Endothelial cell of umbilical vein (primary cell): ENCODE data around the gene FBXW10B.

Experiments used
- EZH2 ChIP-seq: IDR thresholded peaks from 2 replicates; pipeline ENCODE4 v1.6.1; 2012; ENCODE audit warnings: borderline replicate concordance, low read depth, mild to moderate bottlenecking, moderate library complexity, low read length, inconsistent platforms; ENCODE audit not compliant: severe bottlenecking
- POLR2A ChIP-seq: IDR thresholded peaks from 2 replicates; pipeline ENCODE4 v1.6.1; 2012; ENCODE audit warnings: low read depth, mild to moderate bottlenecking, control low read depth, low read length
- TF ChIP-seq, protein P1 (sequence below), 2 donors: IDR thresholded peaks; 1 replicate in 1 of 2; 2 replicates in 1 of 2; pipeline ENCODE4 v1.5.1; 2011; ENCODE audit warnings: low read length in 2 of 2, mild to moderate bottlenecking in 2 of 2, moderate library complexity in 2 of 2, control low read depth in 1 of 2, inconsistent platforms in 1 of 2, low read depth in 1 of 2; ENCODE audit not compliant: insufficient read depth in 1 of 2; ENCODE audit errors: extremely low read depth in 1 of 2

DNA sequence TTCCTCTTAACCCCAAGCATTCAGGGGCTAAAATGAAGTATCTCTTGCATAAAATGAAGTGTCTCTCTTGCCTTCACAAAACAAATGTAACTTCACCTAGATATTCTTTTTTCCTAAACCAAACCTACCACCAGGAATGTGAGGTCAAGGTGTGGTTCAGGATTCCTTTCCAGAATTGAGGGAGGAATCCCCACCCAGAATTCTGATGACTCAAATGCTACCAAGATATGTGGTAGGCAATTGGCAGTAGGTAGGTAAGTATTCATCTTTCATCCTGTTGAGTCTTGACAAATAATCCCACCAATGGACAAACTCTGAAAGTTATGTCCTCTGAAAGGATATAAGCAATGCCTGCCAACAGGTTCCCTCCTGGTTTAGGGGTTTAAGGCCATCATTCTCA lies 38.4 kb upstream of the FBXW10B start:
- TF ChIP-seq, protein P1, sequence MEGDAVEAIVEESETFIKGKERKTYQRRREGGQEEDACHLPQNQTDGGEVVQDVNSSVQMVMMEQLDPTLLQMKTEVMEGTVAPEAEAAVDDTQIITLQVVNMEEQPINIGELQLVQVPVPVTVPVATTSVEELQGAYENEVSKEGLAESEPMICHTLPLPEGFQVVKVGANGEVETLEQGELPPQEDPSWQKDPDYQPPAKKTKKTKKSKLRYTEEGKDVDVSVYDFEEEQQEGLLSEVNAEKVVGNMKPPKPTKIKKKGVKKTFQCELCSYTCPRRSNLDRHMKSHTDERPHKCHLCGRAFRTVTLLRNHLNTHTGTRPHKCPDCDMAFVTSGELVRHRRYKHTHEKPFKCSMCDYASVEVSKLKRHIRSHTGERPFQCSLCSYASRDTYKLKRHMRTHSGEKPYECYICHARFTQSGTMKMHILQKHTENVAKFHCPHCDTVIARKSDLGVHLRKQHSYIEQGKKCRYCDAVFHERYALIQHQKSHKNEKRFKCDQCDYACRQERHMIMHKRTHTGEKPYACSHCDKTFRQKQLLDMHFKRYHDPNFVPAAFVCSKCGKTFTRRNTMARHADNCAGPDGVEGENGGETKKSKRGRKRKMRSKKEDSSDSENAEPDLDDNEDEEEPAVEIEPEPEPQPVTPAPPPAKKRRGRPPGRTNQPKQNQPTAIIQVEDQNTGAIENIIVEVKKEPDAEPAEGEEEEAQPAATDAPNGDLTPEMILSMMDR (IDR thresholded peaks at IDR 0.05; ENCODE audit: extremely low read depth in 1 of 2, insufficient read depth in 1 of 2, low read depth in 1 of 2, low read length in 2 of 2) = no peak
- TF ChIP-seq EZH2 = no peak
- TF ChIP-seq POLR2A = no peak
